Gastrocnemius medialis (tissue), 4 donors: Measurements from ENCODE around the gene FBN2. TPM values are rescaled to one million over a fixed set of nuclear protein-coding genes. Genes with fewer than 3 reads are reported as not detected.

Source experiments
- ATAC-seq, 2 donors: fragments of 150-250 bp; one replicate each; pipeline ENCODE4 v1.9.1; 2016
- DNase-seq, 2 donors: peaks; one replicate each; pipeline ENCODE4 v3.0.0-alpha.2; 2019
- H3K27ac ChIP-seq, 4 donors: fragments of 200-600 bp; sonication (generic); 1 replicate in 1 of 4; 2 replicates in 3 of 4; pipeline ENCODE4 v1.5.1; 2016 to 2018; ENCODE audit warnings: mild to moderate bottlenecking in 2 of 4, moderate library complexity in 1 of 4
- H3K27me3 ChIP-seq, 3 donors: fragments of 200-600 bp; sonication (generic) in 2 of 3; 1 replicate in 1 of 3; 2 replicates in 2 of 3; pipeline versions ENCODE4 v1.5.1 to v1.6.0; 2016 to 2019; ENCODE audit warnings: mild to moderate bottlenecking in 1 of 3, moderate library complexity in 1 of 3
- H3K36me3 ChIP-seq, 2 donors: fragments of 200-600 bp; sonication (generic) in 1 of 2; one replicate each; pipeline ENCODE4 v1.5.1; 2017 to 2018
- H3K4me1 ChIP-seq, 2 donors: fragments of 200-600 bp; sonication (generic) in 1 of 2; one replicate each; pipeline ENCODE4 v1.5.1; 2016 to 2017; ENCODE audit warnings: mild to moderate bottlenecking in 2 of 2
- H3K4me3 ChIP-seq, 4 donors: fragments of 200-600 bp; sonication (generic) in 3 of 4; 1 replicate in 1 of 4; 2 replicates in 3 of 4; pipeline ENCODE4 v1.5.1; 2016 to 2019; ENCODE audit warnings: mild to moderate bottlenecking in 2 of 4
- H3K9me3 ChIP-seq, 3 donors: fragments of 200-600 bp; sonication (generic) in 2 of 3; 1 replicate in 1 of 3; 2 replicates in 2 of 3; pipeline ENCODE4 v1.5.1; 2016 to 2019
- POLR2A ChIP-seq, 2 donors: fragments of 450-650 bp; IDR thresholded peaks; one replicate each; pipeline ENCODE4 v1.6.1; 2017; ENCODE audit warnings: antibody characterized with exemption in 2 of 2, mild to moderate bottlenecking in 2 of 2, moderate library complexity in 2 of 2
- in situ Hi-C, 4 donors: fragments of 200-750 bp; cut with MboI; loops; one replicate each; pipeline versions ENCODE4 v1.15.0 to v1.8.0; 2017; ENCODE audit warnings: low sequenced_read_pairs in 4 of 4
- intact Hi-C: fragments of 100-400 bp; cut with DNase I; formaldehyde crosslinking; loops from one replicate; pipeline ENCODE4 v1.15.1; 2023; ENCODE audit warnings: low total_unique reads
- total RNA-seq, 4 donors: library from RNA; depleted of rRNA; stranded (reverse); fragments of >200 nt; gene quantifications; one replicate each; pipeline versions ENCODE4 v1.1.0 to v1.2.3, GENCODE V29; 2016
- TF ChIP-seq, protein P1 (sequence below), 5 experiments: fragments of 450-650 bp in 3 of 5; fragments of 200-600 bp in 2 of 5; sonication (generic) in 2 of 5; IDR thresholded peaks in 4 of 5; conservative IDR thresholded peaks in 1 of 5; 1 replicate in 4 of 5; 2 replicates in 1 of 5; pipeline ENCODE4 v1.5.1; 2016 to 2019; ENCODE audit warnings: antibody characterized with exemption in 5 of 5, mild to moderate bottlenecking in 3 of 5, moderate library complexity in 3 of 5

FBN2 gene
- total RNA-seq, 4 donors from 2014 or later = 0.07 to 0.20 TPM; not detected in 2

DNA sequence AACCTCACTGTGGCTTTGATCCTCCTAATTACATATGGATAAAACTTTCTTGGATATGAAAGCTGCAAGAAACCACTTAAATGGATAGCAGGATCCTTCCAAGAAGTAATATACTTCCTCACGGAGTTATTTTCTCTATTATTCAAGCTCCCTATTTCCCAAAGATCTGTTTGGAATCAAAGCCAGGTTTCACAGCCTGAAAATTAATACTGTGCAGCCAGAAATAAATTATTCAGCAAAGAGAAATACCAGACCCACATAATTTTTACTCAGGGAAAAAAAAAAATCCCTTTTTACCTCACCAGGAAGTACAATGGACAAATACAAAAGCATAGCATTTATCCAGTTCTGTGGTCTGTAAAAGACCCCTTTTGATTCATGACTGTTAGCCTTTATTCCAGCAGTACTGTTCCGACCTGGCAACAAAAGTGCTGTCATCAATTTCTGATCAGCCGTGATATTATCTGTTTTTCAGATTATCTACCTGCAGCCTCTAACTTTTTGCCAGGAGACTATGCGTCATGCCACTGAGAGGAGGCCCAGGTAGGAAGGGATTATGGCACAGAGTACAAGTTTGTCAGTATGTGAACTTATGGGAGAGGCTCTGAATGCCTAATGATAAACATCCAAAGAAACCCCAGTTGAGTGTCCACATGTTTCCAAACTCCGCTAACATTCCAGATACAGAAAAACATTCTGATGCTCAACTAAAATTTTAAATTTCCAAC lies 57.0 kb downstream of the FBN2 start:
- intact Hi-C loops (no loop called here), in situ Hi-C loops (no loop called here)
- no peaks in the 10 kb centered on the region for H3K36me3 ChIP-seq
- H3K4me3 ChIP-seq = no peak overlapping the region
- no peaks in the 10 kb centered on the region for H3K9me3 ChIP-seq
- no peaks in the 10 kb centered on the region for H3K27me3 ChIP-seq
- DNase-seq (no peak), ATAC-seq (no peak)
- no peak overlapping the region for H3K27ac ChIP-seq
- TF ChIP-seq, protein P1, sequence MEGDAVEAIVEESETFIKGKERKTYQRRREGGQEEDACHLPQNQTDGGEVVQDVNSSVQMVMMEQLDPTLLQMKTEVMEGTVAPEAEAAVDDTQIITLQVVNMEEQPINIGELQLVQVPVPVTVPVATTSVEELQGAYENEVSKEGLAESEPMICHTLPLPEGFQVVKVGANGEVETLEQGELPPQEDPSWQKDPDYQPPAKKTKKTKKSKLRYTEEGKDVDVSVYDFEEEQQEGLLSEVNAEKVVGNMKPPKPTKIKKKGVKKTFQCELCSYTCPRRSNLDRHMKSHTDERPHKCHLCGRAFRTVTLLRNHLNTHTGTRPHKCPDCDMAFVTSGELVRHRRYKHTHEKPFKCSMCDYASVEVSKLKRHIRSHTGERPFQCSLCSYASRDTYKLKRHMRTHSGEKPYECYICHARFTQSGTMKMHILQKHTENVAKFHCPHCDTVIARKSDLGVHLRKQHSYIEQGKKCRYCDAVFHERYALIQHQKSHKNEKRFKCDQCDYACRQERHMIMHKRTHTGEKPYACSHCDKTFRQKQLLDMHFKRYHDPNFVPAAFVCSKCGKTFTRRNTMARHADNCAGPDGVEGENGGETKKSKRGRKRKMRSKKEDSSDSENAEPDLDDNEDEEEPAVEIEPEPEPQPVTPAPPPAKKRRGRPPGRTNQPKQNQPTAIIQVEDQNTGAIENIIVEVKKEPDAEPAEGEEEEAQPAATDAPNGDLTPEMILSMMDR (IDR thresholded peaks at IDR 0.05 in 4 of 5, conservative IDR thresholded peaks at IDR 0.05 in 1 of 5) = no peak
- TF ChIP-seq POLR2A (IDR thresholded peaks at IDR 0.05) = no peak
- no peaks in the 10 kb centered on the region for H3K4me1 ChIP-seq

DNA sequence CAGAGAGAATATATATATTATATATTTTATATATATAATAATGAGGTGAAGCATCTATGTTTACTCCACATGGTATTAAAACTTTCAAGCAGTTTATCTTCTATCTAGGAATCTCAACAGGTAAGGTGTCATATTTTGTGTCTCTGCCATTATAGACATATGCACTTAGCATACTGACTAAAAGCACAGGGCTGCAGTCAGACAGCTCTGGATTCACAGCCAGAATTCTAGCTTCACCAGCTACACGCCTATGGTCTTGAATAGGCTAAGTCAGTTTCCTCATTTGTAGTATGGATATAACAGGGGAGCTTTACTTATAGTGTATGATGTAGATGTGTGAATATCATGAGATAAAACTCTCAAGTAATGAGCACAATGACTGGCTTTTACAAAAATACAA lies 57.9 kb downstream of the FBN2 start:
- no peak for DNase-seq
- no peak for TF ChIP-seq POLR2A (IDR thresholded peaks at IDR 0.05)
- TF ChIP-seq, protein P1 (IDR thresholded peaks at IDR 0.05 in 4 of 5, conservative IDR thresholded peaks at IDR 0.05 in 1 of 5) = no peak
- intact Hi-C loops (no loop called here), in situ Hi-C loops (no loop called here)
- Histone ChIP-seq H3K9me3 (no peaks in the 10 kb centered on the region), H3K4me1 (no peaks in the 10 kb centered on the region), H3K27me3 (no peaks in the 10 kb centered on the region), H3K36me3 (no peaks in the 10 kb centered on the region), H3K4me3 (no peak overlapping the region), H3K27ac (no peak overlapping the region)
- ATAC-seq = no peak

DNA sequence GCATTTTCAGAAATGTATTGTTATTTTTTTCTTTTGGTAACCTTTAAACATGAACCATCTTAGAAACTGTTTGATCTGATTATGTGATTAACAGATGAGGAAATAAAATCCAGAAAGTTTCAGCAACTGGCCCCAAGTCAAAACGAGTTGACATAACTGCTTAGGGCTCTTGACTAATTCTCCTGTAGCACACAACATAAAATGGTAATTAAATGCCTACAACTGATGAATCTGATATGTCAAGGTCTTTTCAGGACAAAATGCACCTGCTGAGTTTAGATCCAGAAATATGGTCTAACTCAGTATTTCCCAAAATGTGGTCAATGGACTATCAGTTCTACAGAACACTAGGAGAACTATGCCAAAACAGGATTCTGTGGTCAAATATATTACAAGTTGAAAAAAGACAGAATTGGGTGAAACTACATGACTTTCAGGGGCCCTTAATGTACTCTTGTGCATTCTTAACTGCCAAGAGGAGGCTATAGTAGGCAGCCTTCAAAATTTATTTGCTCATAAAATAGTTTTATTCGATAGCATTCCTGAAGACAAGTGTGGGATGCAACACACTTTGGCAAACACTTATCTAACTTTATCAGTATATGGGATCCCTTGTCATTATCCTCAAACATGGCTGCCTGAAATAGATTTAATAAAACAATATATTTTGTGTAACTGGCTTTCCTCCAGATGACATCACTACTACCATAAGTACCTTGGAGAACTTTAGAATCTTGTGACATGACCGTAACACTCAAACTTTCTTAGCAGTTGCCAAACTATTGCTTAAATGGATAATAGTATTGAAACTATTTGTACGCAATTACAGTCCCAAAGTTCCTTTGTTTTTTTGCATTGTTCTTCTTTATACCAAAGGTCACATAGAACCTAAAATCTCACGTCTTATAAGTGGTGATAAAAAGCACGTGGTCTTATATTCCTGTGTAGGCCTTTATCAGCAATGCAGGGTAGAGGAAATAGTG lies 59.4 kb downstream of the FBN2 start:
- no peak for TF ChIP-seq POLR2A (IDR thresholded peaks at IDR 0.05)
- no peak for ATAC-seq
- in situ Hi-C loops = no loop called here

DNA sequence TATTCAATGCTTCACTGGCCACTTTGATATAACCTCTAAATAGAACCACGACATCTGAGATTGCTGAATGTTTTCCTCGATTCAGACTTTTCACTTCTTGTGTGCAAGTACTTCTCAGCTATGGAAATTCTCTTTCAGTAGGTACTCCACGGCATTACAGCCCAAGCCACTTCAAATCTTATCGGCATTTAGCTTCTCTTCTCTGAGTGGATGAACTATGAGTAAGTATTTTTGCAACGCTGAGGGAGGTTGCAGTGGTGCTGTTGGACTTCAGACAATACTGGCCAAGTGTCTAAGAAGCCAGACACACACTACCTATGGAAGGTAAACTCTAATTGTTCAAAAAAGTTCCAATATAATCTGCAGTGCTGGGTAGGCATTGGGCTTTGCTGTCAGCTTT lies 60.1 kb downstream of the FBN2 start:
- H3K4me1 ChIP-seq = no peaks in the 10 kb centered on the region
- no peaks in the 10 kb centered on the region for H3K9me3 ChIP-seq
- intact Hi-C loops = no loop called here
- ATAC-seq (no peak), DNase-seq (no peak)
- no peaks in the 10 kb centered on the region for H3K36me3 ChIP-seq
- H3K27me3 ChIP-seq = no peaks in the 10 kb centered on the region
- H3K4me3 ChIP-seq = no peak overlapping the region
- no peak overlapping the region for H3K27ac ChIP-seq
- in situ Hi-C loops = no loop called here
- TF ChIP-seq POLR2A (IDR thresholded peaks at IDR 0.05) = no peak

More for the DNA sequence above, 59.4 kb downstream of the FBN2 start:
- intact Hi-C loops = no loop called here
- no peaks in the 10 kb centered on the region for H3K27me3 ChIP-seq
- H3K9me3 ChIP-seq = no peaks in the 10 kb centered on the region
- no peaks in the 10 kb centered on the region for H3K36me3 ChIP-seq
- H3K4me3 ChIP-seq = no peak overlapping the region
- no peak overlapping the region for H3K27ac ChIP-seq
- H3K4me1 ChIP-seq = no peaks in the 10 kb centered on the region
- no peak for DNase-seq

DNA sequence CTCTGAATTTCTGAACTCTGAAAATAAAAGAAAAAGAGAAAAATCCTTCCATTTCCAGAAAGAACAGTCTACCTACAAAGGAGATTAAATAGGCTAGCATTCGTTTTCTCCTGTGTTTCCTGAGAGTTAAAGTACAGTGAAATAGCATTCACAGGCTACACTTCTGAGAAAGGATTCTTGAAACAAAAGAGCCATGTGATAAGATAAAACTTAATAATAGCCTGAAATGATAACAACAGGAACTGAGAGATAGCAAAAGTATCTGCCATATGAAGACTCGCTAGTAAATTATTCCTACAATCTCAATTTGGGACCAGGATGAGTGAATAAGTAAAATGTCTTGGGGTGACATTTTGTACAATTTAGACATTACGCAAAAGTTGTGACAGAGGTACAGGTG lies 62.4 kb downstream of the FBN2 start:
- no peak for TF ChIP-seq POLR2A (IDR thresholded peaks at IDR 0.05)
- TF ChIP-seq, protein P1 (IDR thresholded peaks at IDR 0.05 in 4 of 5, conservative IDR thresholded peaks at IDR 0.05 in 1 of 5) = no peak
- Histone ChIP-seq H3K4me1 (no peaks in the 10 kb centered on the region), H3K9me3 (no peaks in the 10 kb centered on the region), H3K4me3 (no peak overlapping the region), H3K36me3 (no peaks in the 10 kb centered on the region), H3K27me3 (no peaks in the 10 kb centered on the region), H3K27ac (no peak overlapping the region)
- ATAC-seq = no peak
- in situ Hi-C loops = no loop called here
- intact Hi-C loops = no loop called here
- DNase-seq = no peak
